ENCODE measurements around the gene CHL1.

DNA sequence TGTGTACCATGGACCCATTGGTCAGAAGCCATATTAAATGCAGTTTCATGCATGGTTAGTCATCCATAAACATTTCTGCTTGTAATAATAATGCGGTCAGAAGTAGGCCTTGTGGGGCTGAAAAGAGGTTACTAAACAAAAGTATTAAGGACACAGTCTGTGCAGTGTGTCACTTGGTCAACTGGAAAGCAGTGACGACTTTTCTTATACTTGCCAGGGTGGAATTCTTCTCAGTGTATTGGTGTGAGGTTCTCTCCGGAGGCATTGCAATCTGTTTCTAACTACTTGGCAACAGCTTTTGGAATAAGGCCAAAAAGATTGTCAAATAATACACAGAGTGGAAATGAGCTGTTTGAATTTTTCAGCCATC lies 46.8 kb downstream of the CHL1 start:
- TF ChIP-seq, protein P1, sequence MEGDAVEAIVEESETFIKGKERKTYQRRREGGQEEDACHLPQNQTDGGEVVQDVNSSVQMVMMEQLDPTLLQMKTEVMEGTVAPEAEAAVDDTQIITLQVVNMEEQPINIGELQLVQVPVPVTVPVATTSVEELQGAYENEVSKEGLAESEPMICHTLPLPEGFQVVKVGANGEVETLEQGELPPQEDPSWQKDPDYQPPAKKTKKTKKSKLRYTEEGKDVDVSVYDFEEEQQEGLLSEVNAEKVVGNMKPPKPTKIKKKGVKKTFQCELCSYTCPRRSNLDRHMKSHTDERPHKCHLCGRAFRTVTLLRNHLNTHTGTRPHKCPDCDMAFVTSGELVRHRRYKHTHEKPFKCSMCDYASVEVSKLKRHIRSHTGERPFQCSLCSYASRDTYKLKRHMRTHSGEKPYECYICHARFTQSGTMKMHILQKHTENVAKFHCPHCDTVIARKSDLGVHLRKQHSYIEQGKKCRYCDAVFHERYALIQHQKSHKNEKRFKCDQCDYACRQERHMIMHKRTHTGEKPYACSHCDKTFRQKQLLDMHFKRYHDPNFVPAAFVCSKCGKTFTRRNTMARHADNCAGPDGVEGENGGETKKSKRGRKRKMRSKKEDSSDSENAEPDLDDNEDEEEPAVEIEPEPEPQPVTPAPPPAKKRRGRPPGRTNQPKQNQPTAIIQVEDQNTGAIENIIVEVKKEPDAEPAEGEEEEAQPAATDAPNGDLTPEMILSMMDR (IDR thresholded peaks at IDR 0.05) = no peak
- TF ChIP-seq EZH2phosphoT487 (IDR thresholded peaks at IDR 0.05) = no peak
